GM19035 (cell line): ENCODE results near the gene KCNK13.
"Not testable (repeated sequence)": the region's sequence is repeated elsewhere in the genome, so short reads cannot be mapped to it uniquely, and the experiment has no call there.

Experiments
- ATAC-seq: cut with Tn5 transposase; IDR thresholded peaks from one replicate; pipeline ENCODE4 v1.9.1; 2021; ENCODE audit not compliant: unreplicated experiment

Gene KCNK13

DNA sequence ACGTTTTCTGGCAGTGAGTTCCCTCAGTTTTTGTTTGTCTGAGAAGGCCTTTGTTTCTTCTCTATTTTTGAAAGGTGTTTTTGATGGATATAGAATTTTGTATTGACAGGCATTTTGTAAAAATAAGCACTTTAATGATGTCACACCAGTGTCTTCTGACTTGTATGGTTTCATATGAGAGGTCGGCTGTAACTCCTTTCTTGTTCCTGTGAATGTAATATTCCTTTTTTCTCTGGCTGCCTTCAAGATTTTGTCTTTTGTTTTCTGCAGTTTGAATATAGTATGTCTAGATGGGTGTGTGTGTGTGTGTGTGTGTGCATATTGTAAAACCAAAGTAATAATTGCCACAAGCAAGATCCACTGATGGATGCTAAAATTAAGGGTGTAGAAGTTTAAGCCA lies 126.8 kb downstream of the KCNK13 start:
- ATAC-seq: no peak

DNA sequence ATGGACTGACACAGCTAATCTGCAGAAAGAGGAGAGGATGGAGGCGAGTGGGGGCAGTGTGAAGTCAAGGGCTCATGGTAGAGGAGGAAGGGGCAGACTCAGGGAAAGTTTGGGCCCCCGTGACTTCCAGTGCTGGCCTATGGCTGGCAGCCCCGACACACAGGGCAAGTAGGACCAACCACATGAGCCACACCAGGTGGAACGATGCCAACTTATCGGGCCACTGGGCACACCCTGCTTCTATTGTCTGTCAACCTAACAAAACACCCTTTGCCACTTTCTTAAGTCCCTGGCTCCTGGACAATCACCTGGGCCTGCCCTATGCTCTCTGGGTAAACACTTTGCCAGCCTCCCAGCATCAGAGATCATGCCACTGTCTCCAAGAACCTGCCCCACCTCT lies 129.4 kb downstream of the KCNK13 start:
- no peak for ATAC-seq

DNA sequence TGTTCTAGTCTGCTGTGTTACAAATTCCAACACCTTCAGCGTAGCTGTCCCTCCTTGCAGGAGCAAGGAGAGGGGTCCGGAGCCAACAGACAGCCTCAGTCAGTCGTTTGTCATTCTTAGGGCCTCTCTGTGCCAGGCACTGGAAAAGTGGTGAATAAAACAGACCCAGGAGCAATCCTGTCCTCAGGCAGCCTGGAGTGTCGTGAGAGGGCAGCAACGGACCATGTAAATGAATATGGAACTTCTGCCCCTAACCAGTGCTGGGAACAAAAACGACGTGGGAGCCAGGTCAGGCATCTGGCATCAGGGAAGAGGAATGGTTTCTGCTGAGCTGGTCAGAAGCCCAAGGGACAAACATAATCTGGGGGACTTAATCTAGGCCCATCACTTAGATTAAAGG lies 129.8 kb downstream of the KCNK13 start:
- ATAC-seq: no peak

DNA sequence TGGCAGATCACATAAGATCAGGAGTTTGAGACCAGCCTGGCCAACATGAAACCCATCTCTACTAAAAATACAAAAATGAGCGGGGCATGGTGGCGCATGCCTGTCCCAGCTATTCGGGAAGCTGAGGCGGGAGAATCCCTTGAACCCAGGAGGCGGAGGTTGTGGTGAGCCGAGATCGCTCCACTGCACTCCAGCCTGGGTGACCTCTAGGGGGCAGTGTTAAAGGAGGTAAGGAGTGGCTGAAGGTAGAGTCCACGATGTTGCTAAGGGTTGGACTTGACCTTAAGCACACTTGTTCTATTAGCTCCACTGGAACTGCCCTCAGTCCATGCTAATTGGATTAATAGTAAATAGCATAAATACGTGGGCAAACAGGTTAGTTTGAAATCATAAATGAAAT lies 132.1 kb downstream of the KCNK13 start:
- no peak for ATAC-seq

DNA sequence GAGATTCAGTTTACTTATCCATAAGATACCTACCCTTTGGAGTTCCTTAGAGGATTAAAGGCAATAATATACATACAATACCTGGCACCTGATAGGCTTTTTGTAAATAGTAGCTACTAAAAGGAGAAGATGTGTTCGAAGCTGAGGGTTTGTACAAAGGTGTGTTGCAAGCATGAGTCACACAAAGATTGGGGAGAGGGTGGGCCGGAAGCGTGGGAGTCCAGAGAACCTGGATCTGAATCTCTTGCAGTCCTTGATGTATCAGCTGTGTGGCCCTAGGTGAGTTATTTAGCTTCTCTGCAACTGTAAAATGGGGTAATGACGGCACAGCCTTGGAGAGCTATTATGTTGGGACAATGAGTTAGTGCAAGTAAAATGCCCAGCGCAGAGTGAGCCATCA lies 132.9 kb downstream of the KCNK13 start:
- no peak for ATAC-seq

DNA sequence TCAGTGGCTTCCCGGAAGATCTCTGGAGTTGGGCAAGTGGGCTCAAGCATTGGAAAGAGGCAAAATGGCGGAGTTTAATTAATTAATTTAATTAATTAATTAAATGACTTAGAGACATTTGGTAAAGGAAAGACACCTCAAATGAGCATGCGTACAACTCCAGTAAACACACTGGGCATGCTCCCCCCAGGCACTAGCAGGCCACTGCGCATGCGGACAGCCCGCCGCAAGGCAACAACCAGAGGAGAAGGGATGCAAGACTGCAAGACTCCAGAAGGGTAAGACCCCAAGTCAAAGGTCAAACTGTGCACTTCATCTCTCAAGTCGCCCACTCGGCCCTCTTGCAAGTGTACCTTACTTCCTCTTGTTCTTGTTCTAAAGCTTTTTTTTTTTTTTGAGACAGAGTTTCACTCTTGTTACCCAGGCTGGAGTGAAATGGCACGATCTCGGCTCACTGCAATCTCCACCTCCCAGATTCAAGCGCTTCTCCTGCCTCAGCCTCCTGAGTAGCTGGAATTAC lies 136.8 kb downstream of the KCNK13 start:
- no peak for ATAC-seq

DNA sequence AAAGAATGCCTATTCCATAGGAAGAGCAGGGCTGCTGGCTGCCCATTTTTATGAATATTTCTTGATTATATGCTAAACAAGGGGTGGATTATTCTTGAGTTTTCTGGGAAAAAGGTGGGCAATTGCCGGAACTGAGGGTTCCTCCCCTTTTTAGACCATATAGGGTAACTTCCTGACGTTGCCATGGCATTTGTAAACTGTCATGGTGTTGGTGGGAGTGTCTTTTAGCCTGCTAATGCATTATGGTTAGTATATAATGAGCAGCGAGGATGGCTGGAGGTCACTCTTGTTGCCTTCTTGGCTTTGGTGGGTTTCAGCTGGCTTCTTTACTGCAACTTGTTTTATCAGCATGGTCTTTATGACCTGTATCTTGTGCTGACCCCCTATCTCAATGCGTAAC lies 138.8 kb downstream of the KCNK13 start:
- not testable (repeated sequence) for ATAC-seq

DNA sequence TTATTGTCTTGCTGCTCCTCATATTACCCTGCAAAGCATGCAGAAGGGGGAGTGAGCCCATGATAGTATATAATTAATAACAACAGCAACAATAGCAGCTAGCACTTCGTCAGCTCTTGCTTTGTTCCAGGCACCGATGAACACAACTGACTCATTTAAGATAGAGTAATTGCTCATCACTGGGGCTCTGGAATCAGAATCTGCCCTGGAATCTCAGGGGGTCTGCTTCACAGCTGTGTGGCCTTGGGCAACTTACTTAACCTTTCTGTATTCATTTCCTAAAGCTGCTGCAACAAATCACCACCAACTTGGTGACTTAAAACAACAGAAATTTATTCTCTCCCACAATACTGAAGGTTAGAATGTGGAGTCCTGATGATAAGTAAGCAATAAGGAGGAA lies 139.6 kb downstream of the KCNK13 start:
- no peak for ATAC-seq

DNA sequence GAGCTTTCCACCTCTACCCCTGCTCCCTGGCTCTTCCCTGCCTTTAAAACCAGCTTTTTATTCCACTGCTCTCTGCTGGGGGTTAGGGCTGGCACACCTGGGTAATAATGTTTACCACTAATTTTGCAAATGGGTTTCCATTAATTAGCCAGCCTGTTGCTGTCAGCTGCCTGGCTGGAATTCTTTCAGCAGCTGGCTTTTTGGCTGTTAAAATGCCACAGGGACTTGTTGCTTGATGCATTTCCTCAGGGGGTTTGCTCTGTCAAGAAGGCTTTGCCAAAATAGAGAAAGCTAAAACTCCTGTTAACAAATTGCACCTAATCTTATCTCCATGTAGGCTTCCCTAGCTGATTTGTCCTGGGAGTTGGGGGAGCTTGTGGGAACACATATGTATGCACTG lies 142.7 kb downstream of the KCNK13 start:
- no peak for ATAC-seq

DNA sequence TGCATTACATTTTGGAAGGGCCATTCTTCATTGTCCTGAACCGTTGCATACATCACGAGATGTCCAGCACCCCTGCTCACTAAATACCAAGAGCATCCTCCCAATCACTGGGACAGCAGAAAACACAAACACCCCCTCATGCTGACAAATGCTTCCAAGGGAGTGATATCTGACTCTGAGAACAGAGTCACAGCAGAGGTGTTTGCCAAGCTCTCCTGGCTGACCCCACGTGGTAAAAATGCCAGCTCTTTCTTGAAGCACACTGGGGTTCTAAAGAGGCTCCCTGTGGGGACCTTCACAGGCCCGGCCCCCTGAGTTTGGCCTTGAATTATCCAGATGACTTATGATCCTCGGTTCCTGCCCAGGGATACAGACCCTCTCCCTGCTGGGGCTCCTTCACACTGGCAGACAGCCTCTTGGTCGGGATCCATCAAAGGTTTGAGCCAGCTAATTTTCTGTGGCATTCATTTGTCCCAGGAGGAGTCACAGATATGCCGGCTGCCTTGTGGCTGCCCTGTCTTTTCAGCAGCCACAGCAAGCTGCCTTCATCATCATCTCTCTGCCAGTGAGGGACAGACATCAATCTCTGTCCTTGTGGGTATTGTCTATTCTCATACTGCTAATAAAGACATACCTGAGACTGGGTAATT lies 151.4 kb downstream of the KCNK13 start:
- no peak for ATAC-seq

DNA sequence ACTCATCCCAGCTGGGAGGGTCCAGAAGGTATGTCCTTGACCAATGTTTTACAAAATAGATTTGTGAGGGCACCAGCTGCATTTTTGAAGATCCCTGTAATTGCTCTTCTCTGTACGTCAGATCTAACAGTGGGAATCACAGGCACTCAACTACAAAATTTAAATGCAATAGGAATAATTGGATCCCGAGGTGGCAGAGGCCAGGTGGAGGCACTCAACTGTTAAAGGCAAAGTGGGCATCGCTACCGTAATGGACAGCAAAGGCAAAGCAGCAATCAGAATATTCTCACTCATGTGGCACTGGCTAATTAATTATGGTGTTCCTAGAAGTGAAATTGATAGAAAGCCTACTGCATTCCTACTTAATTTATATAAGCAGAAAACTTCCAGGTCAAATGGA lies 166.7 kb downstream of the KCNK13 start:
- ATAC-seq: no peak

DNA sequence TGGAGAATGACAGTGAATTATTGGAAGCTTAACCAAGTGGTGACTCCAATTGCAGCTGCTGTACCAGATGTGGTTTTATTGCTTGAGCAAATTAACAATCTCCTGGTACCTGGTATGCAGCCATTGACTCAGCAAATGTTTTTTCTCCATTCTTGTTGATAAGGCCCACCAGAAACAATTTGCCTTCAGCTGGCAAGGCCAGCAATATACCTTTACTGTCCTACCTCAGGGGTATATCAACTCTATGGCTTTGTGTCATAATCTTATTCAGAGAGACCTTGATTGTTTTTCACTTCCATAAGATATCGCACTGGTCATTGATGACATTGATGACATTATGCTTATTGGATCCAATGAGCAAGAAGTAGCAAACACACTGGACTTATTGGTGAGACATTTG lies 168.1 kb downstream of the KCNK13 start:
- not testable (repeated sequence) for ATAC-seq
